HepG2 (cell line): ENCODE results near the gene BOD1. TPM values are rescaled to one million over a fixed set of nuclear protein-coding genes. Genes with fewer than 3 reads are reported as not detected.

ENCODE experiments used
- ATF2 ChIP-seq: sonication (generic); formaldehyde crosslinking; IDR thresholded peaks from 2 replicates; pipeline ENCODE4 v1.4.0; 2020; ENCODE audit warnings: missing genetic modification reagents
- BCL3 ChIP-seq: sonication (generic); formaldehyde crosslinking; IDR thresholded peaks from 2 replicates; pipeline ENCODE4 v1.5.1; 2020; ENCODE audit warnings: mild to moderate bottlenecking, missing genetic modification reagents, moderate library complexity
- CEBPB ChIP-seq: IDR thresholded peaks from 2 replicates; pipeline ENCODE4 v1.6.1; 2011; ENCODE audit warnings: low read depth, low read length, improper control_type of control experiment, borderline replicate concordance
- ELF3 ChIP-seq: IDR thresholded peaks from 2 replicates; pipeline ENCODE4 v1.6.1; 2016; ENCODE audit warnings: missing genetic modification reagents, missing compliant biosample characterization
- EZH2 ChIP-seq: conservative IDR thresholded peaks from 2 replicates; pipeline ENCODE4 v1.6.1; 2012; ENCODE audit warnings: mild to moderate bottlenecking, low read depth, low read length, moderate library complexity
- GMEB1 ChIP-seq: sonication (generic); formaldehyde crosslinking; IDR thresholded peaks from 2 replicates; pipeline ENCODE4 v1.5.1; 2020; ENCODE audit warnings: missing genetic modification reagents, mild to moderate bottlenecking, borderline replicate concordance
- HDAC6 ChIP-seq: fragments of 200-600 bp; sonication (generic); IDR thresholded peaks from 2 replicates; pipeline ENCODE4 v1.7.0; 2017; ENCODE audit warnings: mild to moderate bottlenecking, antibody characterized with exemption, low read length, low read depth
- HNRNPL ChIP-seq: fragments of 200-400 bp; formaldehyde crosslinking; IDR thresholded peaks from 2 replicates; pipeline ENCODE4 v1.6.1; 2017; ENCODE audit warnings: mild to moderate bottlenecking, low read depth, low read length
- IRX3 ChIP-seq: sonication (generic); formaldehyde crosslinking; IDR thresholded peaks from 2 replicates; pipeline ENCODE4 v1.8.1; 2023; ENCODE audit warnings: mild to moderate bottlenecking, low read depth, missing genetic modification reagents, borderline replicate concordance
- KAT7 ChIP-seq: IDR thresholded peaks from 2 replicates; pipeline ENCODE4 v1.6.1; 2018; ENCODE audit warnings: borderline replicate concordance, missing compliant biosample characterization
- KAT8 ChIP-seq: IDR thresholded peaks from 2 replicates; pipeline ENCODE4 v1.6.1; 2016; ENCODE audit warnings: missing genetic modification reagents, missing compliant biosample characterization
- KDM5B ChIP-seq: sonication (generic); formaldehyde crosslinking; IDR thresholded peaks from 2 replicates; pipeline ENCODE4 v1.4.0; 2020; ENCODE audit warnings: missing genetic modification reagents, mild to moderate bottlenecking, borderline replicate concordance
- NCOA2 ChIP-seq: sonication (generic); formaldehyde crosslinking; IDR thresholded peaks from 2 replicates; pipeline ENCODE4 v1.8.0; 2022; ENCODE audit warnings: inconsistent platforms
- NR0B2 ChIP-seq: sonication (generic); formaldehyde crosslinking; IDR thresholded peaks from 2 replicates; pipeline ENCODE4 v1.4.0; 2020; ENCODE audit warnings: mild to moderate bottlenecking, missing genetic modification reagents
- PLRG1 ChIP-seq: fragments of 450-650 bp; conservative IDR thresholded peaks from 2 replicates; pipeline ENCODE4 v1.6.1; 2016
- POLR2A ChIP-seq, 2 experiments: IDR thresholded peaks; 2 replicates each; pipeline ENCODE4 v1.6.1; 2011; ENCODE audit warnings: low read depth in 2 of 2, low read length in 2 of 2, mild to moderate bottlenecking in 1 of 2, moderate library complexity in 1 of 2; ENCODE audit not compliant: insufficient read depth in 1 of 2
- RAD21 ChIP-seq: fragments of 450-650 bp; formaldehyde crosslinking; IDR thresholded peaks from 2 replicates; pipeline ENCODE4 v1.5.0; 2020; ENCODE audit warnings: mild to moderate bottlenecking
- RCOR2 ChIP-seq: IDR thresholded peaks from 2 replicates; pipeline ENCODE4 v1.6.1; 2016; ENCODE audit warnings: missing biosample characterization, missing genetic modification reagents
- RXRA ChIP-seq: sonication (generic); formaldehyde crosslinking; IDR thresholded peaks from 2 replicates; pipeline ENCODE4 v1.5.1; 2020; ENCODE audit warnings: missing genetic modification reagents
- SALL2 ChIP-seq: sonication (generic); formaldehyde crosslinking; IDR thresholded peaks from 2 replicates; pipeline ENCODE4 v1.8.1; 2023; ENCODE audit warnings: mild to moderate bottlenecking, missing genetic modification reagents, inconsistent platforms
- THYN1 ChIP-seq: sonication (generic); formaldehyde crosslinking; IDR thresholded peaks from 2 replicates; pipeline ENCODE4 v1.8.1; 2023; ENCODE audit warnings: low read depth, mild to moderate bottlenecking, moderate library complexity, missing genetic modification reagents, borderline replicate concordance
- TMF1 ChIP-seq: sonication (generic); formaldehyde crosslinking; IDR thresholded peaks from 2 replicates; pipeline ENCODE4 v1.8.1; 2022; ENCODE audit warnings: low read depth, missing genetic modification reagents
- ZBTB38 ChIP-seq: sonication (generic); formaldehyde crosslinking; IDR thresholded peaks from 2 replicates; pipeline ENCODE4 v1.5.1; 2020; ENCODE audit warnings: mild to moderate bottlenecking, missing genetic modification reagents
- ZBTB7B ChIP-seq: sonication (generic); formaldehyde crosslinking; IDR thresholded peaks from 2 replicates; pipeline ENCODE4 v1.4.0; 2020; ENCODE audit warnings: missing genetic modification reagents
- ZNF710 ChIP-seq: sonication (generic); formaldehyde crosslinking; IDR thresholded peaks from 2 replicates; pipeline ENCODE4 v1.5.0; 2020; ENCODE audit warnings: mild to moderate bottlenecking, missing genetic modification reagents, borderline replicate concordance
- polyA plus RNA-seq, 8 experiments: library from polyadenylated mRNA; depleted of rRNA in 3 of 8; stranded (reverse) in 7 of 8; unstranded in 1 of 8; fragments of >200 nt; fragmentation: Illumina TruSeq in 4 of 8; extraction: Trizol in 4 of 8; gene quantifications; 2 replicates each; pipeline versions ENCODE4 v1.2.1 to v1.2.3, GENCODE V29; 2011 to 2016; ENCODE audit warnings: low read depth in 4 of 8, missing spikeins in 1 of 8, mixed read lengths in 1 of 8; ENCODE audit not compliant: insufficient read depth in 1 of 8
- total RNA-seq, 5 experiments: library from RNA; depleted of rRNA; stranded (reverse); fragments of >200 nt; fragmentation: Illumina TruSeq; extraction: Trizol; gene quantifications; 2 replicates each; pipeline ENCODE4 v1.2.3, GENCODE V29; 2016; ENCODE audit warnings: low read depth in 1 of 5

The BOD1 gene
- total and polyA plus RNA-seq, 2 of the 13 experiments (the other 11 are each of a cell fraction or from before 2014, with no cell fraction given) = 81.5 to 103 TPM

- peak; percentile 24; the same call in 1 of the 2 replicates for TF ChIP-seq ATF2 (CRISPR knock-in tag)
- TF ChIP-seq NCOA2 (CRISPR knock-in tag) = no peak
- TF ChIP-seq THYN1 = no peak
- TF ChIP-seq KAT7 (CRISPR knock-in tag) = peak; percentile 24; the same call in 1 of the 2 replicates
- peak; percentile 39; the same call in 1 of the 2 replicates for TF ChIP-seq ZBTB7B (CRISPR knock-in tag)
- TF ChIP-seq KAT8 = peak; percentile 93
- no peak for TF ChIP-seq PLRG1
- peak; percentile 63; the same call in 1 of the 2 replicates for TF ChIP-seq TMF1 (CRISPR knock-in tag)
- TF ChIP-seq ZBTB38 = no peak
- 0 out of 2 replicates have a peak, but pooled peaks have one; percentile 37 for TF ChIP-seq IRX3
- peak; percentile 63; the same call in 1 of the 2 replicates for TF ChIP-seq SALL2 (CRISPR knock-in tag)
- TF ChIP-seq RCOR2 = no peak
- no peak for TF ChIP-seq BCL3 (CRISPR knock-in tag)
- TF ChIP-seq GMEB1 = peak; percentile 79; the same call in 1 of the 2 replicates
- no peak for TF ChIP-seq NR0B2 (CRISPR knock-in tag)
- no peak for TF ChIP-seq CEBPB
- no peak for TF ChIP-seq HNRNPL
- TF ChIP-seq EZH2 = no peak
- peak; percentile 50 to 58; a peak in 3 of 4 replicates for TF ChIP-seq POLR2A (IDR thresholded peaks at IDR 0.05; ENCODE audit: insufficient read depth in 1 of 2, low read depth in 2 of 2, low read length in 2 of 2)
- TF ChIP-seq ZNF710 (CRISPR knock-in tag) = no peak
- 0 out of 2 replicates have a peak, but pooled peaks have one; percentile 17 for TF ChIP-seq RXRA (CRISPR knock-in tag)
- TF ChIP-seq RAD21 = peak; percentile 44
- 0 out of 2 replicates have a peak, but pooled peaks have one; percentile 30 for TF ChIP-seq ELF3 (CRISPR knock-in tag)
- TF ChIP-seq KDM5B (CRISPR knock-in tag) = peak; percentile 25; the same call in 1 of the 2 replicates
- TF ChIP-seq HDAC6 = no peak
Observed at GRCh38 chr5:173616577-173617118, at the start of gene BOD1 (continued).
